SK-N-SH treated with all-trans-retinoic acid at 6 μM for 48 hours (cell line): ENCODE results near the gene SLC46A2.

Experiments
- ATAC-seq: fragments of 200-7000 bp; cut with Tn5 transposase; 3 replicates; pipeline ENCODE4 v1.9.1; 2020; ENCODE audit warnings: mild to moderate bottlenecking, moderate library complexity
- BACH2 ChIP-seq: fragments of 250-450 bp; sonication (Bioruptor Pico); IDR thresholded peaks from 2 replicates; pipeline ENCODE4 v1.9.0; 2021; ENCODE audit warnings: mild to moderate bottlenecking, borderline replicate concordance
- CSDC2 ChIP-seq: fragments of 250-450 bp; sonication (Bioruptor Pico); IDR thresholded peaks from 2 replicates; pipeline ENCODE4 v1.5.0; 2020; ENCODE audit warnings: mild to moderate bottlenecking, moderate library complexity
- ESRRG ChIP-seq: fragments of 250-450 bp; sonication (Bioruptor Pico); IDR thresholded peaks from 2 replicates; pipeline ENCODE4 v1.6.1; 2021; ENCODE audit warnings: mild to moderate bottlenecking
- GLIS3 ChIP-seq: fragments of 250-450 bp; sonication (Bioruptor Pico); IDR thresholded peaks from 2 replicates; pipeline ENCODE4 v1.5.0; 2020; ENCODE audit warnings: mild to moderate bottlenecking, moderate library complexity
- ISL1 ChIP-seq: fragments of 250-450 bp; sonication (Bioruptor Pico); IDR thresholded peaks from 2 replicates; pipeline ENCODE4 v2.1.2; 2022; ENCODE audit warnings: mild to moderate bottlenecking, moderate library complexity
- OSR1 ChIP-seq: fragments of 250-450 bp; sonication (Bioruptor Pico); IDR thresholded peaks from 2 replicates; pipeline ENCODE4 v1.8.0; 2022; ENCODE audit warnings: moderate library complexity, mild to moderate bottlenecking, inconsistent platforms
- PPARA ChIP-seq: fragments of 250-450 bp; sonication (Bioruptor Pico); IDR thresholded peaks from 2 replicates; pipeline ENCODE4 v1.5.0; 2020; ENCODE audit warnings: mild to moderate bottlenecking, borderline replicate concordance
- SNAI2 ChIP-seq: fragments of 250-450 bp; sonication (Bioruptor Pico); IDR thresholded peaks from 2 replicates; pipeline ENCODE4 v1.5.0; 2020; ENCODE audit warnings: mild to moderate bottlenecking, moderate library complexity
- TCF4 ChIP-seq: fragments of 250-450 bp; sonication (Bioruptor Pico); IDR thresholded peaks from 2 replicates; pipeline ENCODE4 v1.8.0; 2021; ENCODE audit warnings: mild to moderate bottlenecking, moderate library complexity, borderline replicate concordance
- TOX ChIP-seq: fragments of 250-450 bp; sonication (Bioruptor Pico); IDR thresholded peaks from 2 replicates; pipeline ENCODE4 v1.8.0; 2021; ENCODE audit warnings: mild to moderate bottlenecking, moderate library complexity, borderline replicate concordance
- ZC3H10 ChIP-seq: fragments of 250-450 bp; sonication (Bioruptor Pico); IDR thresholded peaks from 2 replicates; pipeline ENCODE4 v1.5.1; 2021; ENCODE audit warnings: mild to moderate bottlenecking, moderate library complexity
- ZFP3 ChIP-seq: fragments of 250-450 bp; sonication (Bioruptor Pico); IDR thresholded peaks from 2 replicates; pipeline ENCODE4 v1.5.0; 2020; ENCODE audit warnings: mild to moderate bottlenecking, moderate library complexity
- ZFP30 ChIP-seq: fragments of 450-650 bp; formaldehyde crosslinking; IDR thresholded peaks from 2 replicates; pipeline ENCODE4 v1.5.0; 2022; ENCODE audit warnings: mild to moderate bottlenecking, moderate library complexity
- ZNF565 ChIP-seq: fragments of 450-650 bp; formaldehyde crosslinking; conservative IDR thresholded peaks from 2 replicates; pipeline ENCODE4 v1.5.0; 2020; ENCODE audit warnings: low read depth, mild to moderate bottlenecking, moderate library complexity
- ZNF70 ChIP-seq: fragments of 450-650 bp; formaldehyde crosslinking; IDR thresholded peaks from 2 replicates; pipeline ENCODE4 v1.5.0; 2020; ENCODE audit warnings: mild to moderate bottlenecking, moderate library complexity
- ZNF8 ChIP-seq: fragments of 450-650 bp; formaldehyde crosslinking; IDR thresholded peaks from 2 replicates; pipeline ENCODE4 v1.5.0; 2020; ENCODE audit warnings: mild to moderate bottlenecking, moderate library complexity
- TF ChIP-seq, protein P1 (sequence below): fragments of 250-450 bp; sonication (Bioruptor Pico); IDR thresholded peaks from 2 replicates; pipeline ENCODE4 v1.5.1; 2020; ENCODE audit warnings: low read depth, mild to moderate bottlenecking, moderate library complexity
- TF ChIP-seq, protein P2 (sequence below): fragments of 250-450 bp; sonication (Bioruptor Pico); IDR thresholded peaks from 2 replicates; pipeline ENCODE4 v1.8.0; 2020; ENCODE audit warnings: mild to moderate bottlenecking, moderate library complexity, borderline replicate concordance
- TF ChIP-seq, protein P3 (sequence below): fragments of 250-450 bp; sonication (Bioruptor Pico); IDR thresholded peaks from 2 replicates; pipeline ENCODE4 v1.8.0; 2021; ENCODE audit warnings: low read depth, mild to moderate bottlenecking, moderate library complexity, borderline replicate concordance
- TF ChIP-seq, protein P4 (sequence below): fragments of 250-450 bp; sonication (Bioruptor Pico); IDR thresholded peaks from 2 replicates; pipeline ENCODE4 v1.5.1; 2021; ENCODE audit warnings: mild to moderate bottlenecking, moderate library complexity
- TF ChIP-seq, protein P5 (sequence below): fragments of 250-450 bp; sonication (Bioruptor Pico); IDR thresholded peaks from 2 replicates; pipeline ENCODE4 v1.5.0; 2020; ENCODE audit warnings: mild to moderate bottlenecking, moderate library complexity

The SLC46A2 gene

DNA sequence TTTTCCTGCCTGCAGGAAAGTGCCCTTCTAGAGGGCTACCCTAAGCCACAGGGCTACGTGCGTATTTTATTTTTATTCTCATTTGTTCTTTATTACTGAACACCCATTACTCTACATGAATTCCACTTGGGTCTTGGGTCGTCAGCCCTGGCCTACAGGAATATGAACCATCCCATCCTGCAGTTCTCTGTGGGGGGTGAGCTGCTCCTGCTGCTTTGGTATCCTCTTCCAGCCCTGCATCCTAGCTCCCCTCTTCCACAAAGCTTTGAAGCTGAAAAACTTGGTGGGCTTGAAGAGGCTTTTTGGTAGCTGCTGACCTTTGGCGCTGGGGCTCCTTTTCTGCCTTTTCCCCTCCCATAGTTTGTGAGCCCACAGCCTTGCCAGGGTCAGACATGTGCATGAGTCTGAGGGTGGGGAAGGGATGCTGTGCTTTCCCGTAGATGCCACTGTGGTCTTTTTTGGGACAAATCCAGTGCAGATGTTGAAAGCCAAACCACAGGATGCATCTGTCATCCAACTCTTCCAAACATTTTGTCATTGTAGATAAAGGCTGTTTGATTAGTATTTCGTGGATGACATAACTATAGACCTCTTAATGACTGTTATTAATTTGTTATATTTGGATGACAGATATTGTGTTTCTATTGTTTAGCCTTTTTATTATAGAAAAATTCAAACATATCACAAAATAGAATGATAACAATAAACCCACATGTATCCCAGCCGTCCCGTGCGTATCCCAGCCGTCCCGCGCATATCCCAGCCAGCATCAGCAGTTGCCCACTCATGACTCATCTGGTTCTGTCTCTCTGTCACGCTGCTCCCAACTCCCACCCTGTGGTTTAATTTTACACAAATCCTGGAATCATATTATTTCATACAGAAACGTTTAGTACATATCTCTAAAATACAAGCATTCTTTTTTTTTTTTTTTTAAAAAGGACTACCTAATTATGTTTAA lies 43.9 kb downstream of the SLC46A2 start:
- ATAC-seq = no peak
- TF ChIP-seq PPARA (CRISPR knock-in tag) (no peak), ZFP30 (CRISPR knock-in tag) (no peak), TCF4 (CRISPR knock-in tag) (no peak), OSR1 (CRISPR knock-in tag) (no peak)
- TF ChIP-seq, protein P1, sequence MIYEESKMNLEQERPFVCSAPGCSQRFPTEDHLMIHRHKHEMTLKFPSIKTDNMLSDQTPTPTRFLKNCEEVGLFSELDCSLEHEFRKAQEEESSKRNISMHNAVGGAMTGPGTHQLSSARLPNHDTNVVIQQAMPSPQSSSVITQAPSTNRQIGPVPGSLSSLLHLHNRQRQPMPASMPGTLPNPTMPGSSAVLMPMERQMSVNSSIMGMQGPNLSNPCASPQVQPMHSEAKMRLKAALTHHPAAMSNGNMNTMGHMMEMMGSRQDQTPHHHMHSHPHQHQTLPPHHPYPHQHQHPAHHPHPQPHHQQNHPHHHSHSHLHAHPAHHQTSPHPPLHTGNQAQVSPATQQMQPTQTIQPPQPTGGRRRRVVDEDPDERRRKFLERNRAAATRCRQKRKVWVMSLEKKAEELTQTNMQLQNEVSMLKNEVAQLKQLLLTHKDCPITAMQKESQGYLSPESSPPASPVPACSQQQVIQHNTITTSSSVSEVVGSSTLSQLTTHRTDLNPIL = no peak

DNA sequence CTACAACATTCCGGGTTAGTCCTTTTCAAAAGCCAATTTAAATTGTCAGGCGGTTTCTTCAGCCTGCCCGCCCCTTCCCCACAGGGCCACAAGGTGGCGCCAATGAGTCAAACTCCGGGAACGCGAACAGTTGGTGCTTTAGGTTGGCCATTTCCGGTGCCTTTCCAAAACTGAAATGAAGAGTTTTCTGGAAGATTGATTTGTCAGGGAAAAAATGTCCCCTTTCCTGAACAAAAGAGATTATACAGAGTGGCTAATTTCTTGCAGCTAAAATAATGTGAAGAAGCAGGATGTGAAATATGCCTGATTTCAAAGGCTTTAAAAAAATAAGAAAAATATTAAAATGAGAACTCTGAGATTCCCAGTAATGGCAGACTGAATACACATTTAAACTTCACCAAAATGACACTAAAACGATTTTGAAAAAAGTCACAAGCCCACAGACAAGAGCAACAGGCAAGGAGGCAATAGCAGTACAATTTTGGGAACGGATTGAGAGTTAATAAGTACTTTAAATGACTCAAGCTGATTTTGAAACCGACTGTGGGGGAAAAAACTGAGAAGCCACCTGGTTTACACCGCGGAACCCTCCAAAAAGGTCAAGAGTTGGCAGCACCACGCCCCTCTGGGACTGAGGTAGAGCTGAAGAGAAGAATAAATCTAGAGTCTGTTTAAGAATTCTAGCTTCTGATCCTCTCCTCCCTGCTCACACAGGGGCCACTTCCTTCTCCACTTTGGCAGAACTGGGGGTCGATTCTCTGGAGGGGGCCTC lies 45.7 kb downstream of the SLC46A2 start:
- ATAC-seq = peak; percentile 89
- TF ChIP-seq CSDC2 (CRISPR knock-in tag) (no peak), GLIS3 (CRISPR knock-in tag) (no peak), ZC3H10 (CRISPR knock-in tag) (no peak), BACH2 (CRISPR knock-in tag) (no peak), ZFP30 (CRISPR knock-in tag) (no peak), ZNF70 (no peak), ZNF8 (CRISPR knock-in tag) (no peak), OSR1 (CRISPR knock-in tag) (no peak), ISL1 (CRISPR knock-in tag) (no peak), PPARA (CRISPR knock-in tag) (no peak), ZFP3 (CRISPR knock-in tag) (no peak), ZNF565 (no peak), ESRRG (CRISPR knock-in tag) (no peak), SNAI2 (no peak)
- TF ChIP-seq, protein P2, sequence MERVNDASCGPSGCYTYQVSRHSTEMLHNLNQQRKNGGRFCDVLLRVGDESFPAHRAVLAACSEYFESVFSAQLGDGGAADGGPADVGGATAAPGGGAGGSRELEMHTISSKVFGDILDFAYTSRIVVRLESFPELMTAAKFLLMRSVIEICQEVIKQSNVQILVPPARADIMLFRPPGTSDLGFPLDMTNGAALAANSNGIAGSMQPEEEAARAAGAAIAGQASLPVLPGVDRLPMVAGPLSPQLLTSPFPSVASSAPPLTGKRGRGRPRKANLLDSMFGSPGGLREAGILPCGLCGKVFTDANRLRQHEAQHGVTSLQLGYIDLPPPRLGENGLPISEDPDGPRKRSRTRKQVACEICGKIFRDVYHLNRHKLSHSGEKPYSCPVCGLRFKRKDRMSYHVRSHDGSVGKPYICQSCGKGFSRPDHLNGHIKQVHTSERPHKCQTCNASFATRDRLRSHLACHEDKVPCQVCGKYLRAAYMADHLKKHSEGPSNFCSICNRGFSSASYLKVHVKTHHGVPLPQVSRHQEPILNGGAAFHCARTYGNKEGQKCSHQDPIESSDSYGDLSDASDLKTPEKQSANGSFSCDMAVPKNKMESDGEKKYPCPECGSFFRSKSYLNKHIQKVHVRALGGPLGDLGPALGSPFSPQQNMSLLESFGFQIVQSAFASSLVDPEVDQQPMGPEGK = no peak
- TF ChIP-seq, protein P3, sequence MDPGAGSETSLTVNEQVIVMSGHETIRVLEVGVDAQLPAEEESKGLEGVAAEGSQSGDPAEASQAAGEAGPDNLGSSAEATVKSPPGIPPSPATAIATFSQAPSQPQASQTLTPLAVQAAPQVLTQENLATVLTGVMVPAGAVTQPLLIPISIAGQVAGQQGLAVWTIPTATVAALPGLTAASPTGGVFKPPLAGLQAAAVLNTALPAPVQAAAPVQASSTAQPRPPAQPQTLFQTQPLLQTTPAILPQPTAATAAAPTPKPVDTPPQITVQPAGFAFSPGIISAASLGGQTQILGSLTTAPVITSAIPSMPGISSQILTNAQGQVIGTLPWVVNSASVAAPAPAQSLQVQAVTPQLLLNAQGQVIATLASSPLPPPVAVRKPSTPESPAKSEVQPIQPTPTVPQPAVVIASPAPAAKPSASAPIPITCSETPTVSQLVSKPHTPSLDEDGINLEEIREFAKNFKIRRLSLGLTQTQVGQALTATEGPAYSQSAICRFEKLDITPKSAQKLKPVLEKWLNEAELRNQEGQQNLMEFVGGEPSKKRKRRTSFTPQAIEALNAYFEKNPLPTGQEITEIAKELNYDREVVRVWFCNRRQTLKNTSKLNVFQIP (CRISPR knock-in tag) = no peak

DNA sequence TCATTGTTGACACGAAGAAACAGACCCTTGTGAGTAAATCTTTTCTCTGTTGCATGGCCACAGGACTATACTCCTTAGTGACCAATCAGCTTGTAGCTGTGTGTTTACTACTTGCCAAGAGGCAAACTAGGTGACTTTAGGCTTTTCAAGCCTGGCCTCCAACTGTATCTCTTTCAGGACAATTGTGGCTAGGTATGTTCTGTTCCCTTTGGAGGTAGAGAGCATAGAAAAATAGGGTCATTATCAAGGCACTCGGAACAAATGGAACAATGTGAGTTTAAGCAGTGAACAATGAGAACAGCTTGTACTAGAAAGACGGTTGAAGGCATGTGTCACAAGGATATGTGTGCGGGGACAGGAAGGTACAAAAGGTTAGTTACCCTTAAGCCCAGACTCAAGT lies 48.1 kb downstream of the SLC46A2 start:
- ATAC-seq = no peak
- TF ChIP-seq, protein P4, sequence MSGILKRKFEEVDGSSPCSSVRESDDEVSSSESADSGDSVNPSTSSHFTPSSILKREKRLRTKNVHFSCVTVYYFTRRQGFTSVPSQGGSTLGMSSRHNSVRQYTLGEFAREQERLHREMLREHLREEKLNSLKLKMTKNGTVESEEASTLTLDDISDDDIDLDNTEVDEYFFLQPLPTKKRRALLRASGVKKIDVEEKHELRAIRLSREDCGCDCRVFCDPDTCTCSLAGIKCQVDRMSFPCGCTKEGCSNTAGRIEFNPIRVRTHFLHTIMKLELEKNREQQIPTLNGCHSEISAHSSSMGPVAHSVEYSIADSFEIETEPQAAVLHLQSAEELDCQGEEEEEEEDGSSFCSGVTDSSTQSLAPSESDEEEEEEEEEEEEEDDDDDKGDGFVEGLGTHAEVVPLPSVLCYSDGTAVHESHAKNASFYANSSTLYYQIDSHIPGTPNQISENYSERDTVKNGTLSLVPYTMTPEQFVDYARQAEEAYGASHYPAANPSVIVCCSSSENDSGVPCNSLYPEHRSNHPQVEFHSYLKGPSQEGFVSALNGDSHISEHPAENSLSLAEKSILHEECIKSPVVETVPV (CRISPR knock-in tag) = no peak
- TF ChIP-seq, protein P3 (CRISPR knock-in tag) = no peak
- TF ChIP-seq PPARA (CRISPR knock-in tag) (no peak), ZNF8 (CRISPR knock-in tag) (no peak), ZNF565 (no peak), TOX (CRISPR knock-in tag) (no peak), ISL1 (CRISPR knock-in tag) (no peak), BACH2 (CRISPR knock-in tag) (no peak), CSDC2 (CRISPR knock-in tag) (no peak)
- TF ChIP-seq, protein P5, sequence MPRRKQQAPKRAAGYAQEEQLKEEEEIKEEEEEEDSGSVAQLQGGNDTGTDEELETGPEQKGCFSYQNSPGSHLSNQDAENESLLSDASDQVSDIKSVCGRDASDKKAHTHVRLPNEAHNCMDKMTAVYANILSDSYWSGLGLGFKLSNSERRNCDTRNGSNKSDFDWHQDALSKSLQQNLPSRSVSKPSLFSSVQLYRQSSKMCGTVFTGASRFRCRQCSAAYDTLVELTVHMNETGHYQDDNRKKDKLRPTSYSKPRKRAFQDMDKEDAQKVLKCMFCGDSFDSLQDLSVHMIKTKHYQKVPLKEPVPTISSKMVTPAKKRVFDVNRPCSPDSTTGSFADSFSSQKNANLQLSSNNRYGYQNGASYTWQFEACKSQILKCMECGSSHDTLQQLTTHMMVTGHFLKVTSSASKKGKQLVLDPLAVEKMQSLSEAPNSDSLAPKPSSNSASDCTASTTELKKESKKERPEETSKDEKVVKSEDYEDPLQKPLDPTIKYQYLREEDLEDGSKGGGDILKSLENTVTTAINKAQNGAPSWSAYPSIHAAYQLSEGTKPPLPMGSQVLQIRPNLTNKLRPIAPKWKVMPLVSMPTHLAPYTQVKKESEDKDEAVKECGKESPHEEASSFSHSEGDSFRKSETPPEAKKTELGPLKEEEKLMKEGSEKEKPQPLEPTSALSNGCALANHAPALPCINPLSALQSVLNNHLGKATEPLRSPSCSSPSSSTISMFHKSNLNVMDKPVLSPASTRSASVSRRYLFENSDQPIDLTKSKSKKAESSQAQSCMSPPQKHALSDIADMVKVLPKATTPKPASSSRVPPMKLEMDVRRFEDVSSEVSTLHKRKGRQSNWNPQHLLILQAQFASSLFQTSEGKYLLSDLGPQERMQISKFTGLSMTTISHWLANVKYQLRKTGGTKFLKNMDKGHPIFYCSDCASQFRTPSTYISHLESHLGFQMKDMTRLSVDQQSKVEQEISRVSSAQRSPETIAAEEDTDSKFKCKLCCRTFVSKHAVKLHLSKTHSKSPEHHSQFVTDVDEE (CRISPR knock-in tag) = no peak
- TF ChIP-seq, protein P2 = no peak
- TF ChIP-seq, protein P1 = no peak
